Stimulated activated CD8-positive, alpha-beta memory T cell treated with anti-CD3 and anti-CD28 coated beads, Interleukin-4, amount 100 ng/mL, for 24 hours (primary cell): ENCODE data around the gene OGDHL.
"Not testable (repeated sequence)": the region's sequence is repeated elsewhere in the genome, so short reads cannot be mapped to it uniquely, and the experiment has no call there.

Experiments used
- DNase-seq: peaks from one replicate; pipeline ENCODE4 v3.0.0-alpha.2; 2020; ENCODE audit warnings: low read depth

The OGDHL gene

GRCh38 chr10:49756031-49756430 lies 6.1 kb downstream of the OGDHL start:
- no peak for DNase-seq

GRCh38 chr10:49754951-49755350 lies 7.2 kb downstream of the OGDHL start:
- DNase-seq, result not testable (repeated sequence)

- DNase-seq, result no peak
Measured at GRCh38 chr10:49752584-49752983, 9.5 kb downstream of the OGDHL start.

- no peak for DNase-seq
Measured at GRCh38 chr10:49751636-49752510, 10.2 kb downstream of the OGDHL start.

GRCh38 chr10:49751216-49751615 lies 10.9 kb downstream of the OGDHL start:
- DNase-seq, result no peak

- DNase-seq, result no peak
Measured at GRCh38 chr10:49750546-49750945, 11.6 kb downstream of the OGDHL start.

GRCh38 chr10:49749556-49750491 lies 12.3 kb downstream of the OGDHL start:
- DNase-seq, result no peak

GRCh38 chr10:49749144-49749543 lies 13.0 kb downstream of the OGDHL start:
- no peak for DNase-seq

- DNase-seq, result no peak
Measured at GRCh38 chr10:49748006-49748405, 14.1 kb downstream of the OGDHL start.

- no peak for DNase-seq
Measured at GRCh38 chr10:49747303-49747646, 14.8 kb downstream of the OGDHL start.

GRCh38 chr10:49746626-49747302 lies 15.4 kb downstream of the OGDHL start:
- no peak for DNase-seq

- no peak for DNase-seq
Measured at GRCh38 chr10:49745756-49746155, 16.4 kb downstream of the OGDHL start.

- no peak for DNase-seq
Measured at GRCh38 chr10:49744924-49745605, 17.1 kb downstream of the OGDHL start.

GRCh38 chr10:49744091-49744685 lies 17.9 kb downstream of the OGDHL start:
- no peak for DNase-seq

- no peak for DNase-seq
Measured at GRCh38 chr10:49743464-49744075, 18.6 kb downstream of the OGDHL start.

GRCh38 chr10:49742683-49743463 lies 19.2 kb downstream of the OGDHL start:
- DNase-seq, result no peak

- no peak for DNase-seq
Measured at GRCh38 chr10:49741108-49741995, 20.8 kb downstream of the OGDHL start.

- no peak for DNase-seq
Measured at GRCh38 chr10:49740346-49741107, 21.6 kb downstream of the OGDHL start.
